D341Med (cell line): ENCODE data around the gene RXYLT1.

ENCODE experiments used
- DNase-seq: peaks from one replicate; pipeline ENCODE4 v3.0.0; 2012; ENCODE audit warnings: low spot score

RXYLT1 gene

GRCh38 chr12:63843254-63843720 is 63.6 kb downstream of the RXYLT1 start:
- no peak for DNase-seq

- peak; percentile 93 for DNase-seq
Measured at GRCh38 chr12:63843721-63844390, 64.1 kb downstream of the RXYLT1 start.

GRCh38 chr12:63844391-63845341 is 65.0 kb downstream of the RXYLT1 start, which contains the start of gene SRGAP1:
Gene SRGAP1 (plus strand): TSS chr12:63844700. CDS start chr12:63844817, 117 bp downstream.
- DNase-seq = peak; percentile 48

GRCh38 chr12:63845726-63846125 is 66.0 kb downstream of the RXYLT1 start:
- no peak for DNase-seq

- no peak for DNase-seq
Measured at GRCh38 chr12:63846238-63846967, 66.7 kb downstream of the RXYLT1 start.

- DNase-seq = no peak
Measured at GRCh38 chr12:63848450-63848849, 68.7 kb downstream of the RXYLT1 start.

GRCh38 chr12:63849106-63849620 is 69.5 kb downstream of the RXYLT1 start:
- DNase-seq = no peak

- DNase-seq = no peak
Measured at GRCh38 chr12:63849641-63850040, 69.9 kb downstream of the RXYLT1 start.

- DNase-seq = no peak
Measured at GRCh38 chr12:63853978-63854377, 74.3 kb downstream of the RXYLT1 start.

- DNase-seq = no peak
Measured at GRCh38 chr12:63855299-63855698, 75.6 kb downstream of the RXYLT1 start.

GRCh38 chr12:63857771-63858670 is 78.3 kb downstream of the RXYLT1 start:
- no peak for DNase-seq
